NCI-H69 (cell line): ENCODE results near the gene CSNK1A1.
A peak's percentile ranks its signal among the peaks of the same experiment; 100 is the strongest.
"Not testable (repeated sequence)": the region's sequence is repeated elsewhere in the genome, so short reads cannot be mapped to it uniquely, and the experiment has no call there.

Source experiments
- DNase-seq: peaks from one replicate; lab custom pipeline; 2025; lab: John Stamatoyannopoulos, UW

The CSNK1A1 gene

DNA sequence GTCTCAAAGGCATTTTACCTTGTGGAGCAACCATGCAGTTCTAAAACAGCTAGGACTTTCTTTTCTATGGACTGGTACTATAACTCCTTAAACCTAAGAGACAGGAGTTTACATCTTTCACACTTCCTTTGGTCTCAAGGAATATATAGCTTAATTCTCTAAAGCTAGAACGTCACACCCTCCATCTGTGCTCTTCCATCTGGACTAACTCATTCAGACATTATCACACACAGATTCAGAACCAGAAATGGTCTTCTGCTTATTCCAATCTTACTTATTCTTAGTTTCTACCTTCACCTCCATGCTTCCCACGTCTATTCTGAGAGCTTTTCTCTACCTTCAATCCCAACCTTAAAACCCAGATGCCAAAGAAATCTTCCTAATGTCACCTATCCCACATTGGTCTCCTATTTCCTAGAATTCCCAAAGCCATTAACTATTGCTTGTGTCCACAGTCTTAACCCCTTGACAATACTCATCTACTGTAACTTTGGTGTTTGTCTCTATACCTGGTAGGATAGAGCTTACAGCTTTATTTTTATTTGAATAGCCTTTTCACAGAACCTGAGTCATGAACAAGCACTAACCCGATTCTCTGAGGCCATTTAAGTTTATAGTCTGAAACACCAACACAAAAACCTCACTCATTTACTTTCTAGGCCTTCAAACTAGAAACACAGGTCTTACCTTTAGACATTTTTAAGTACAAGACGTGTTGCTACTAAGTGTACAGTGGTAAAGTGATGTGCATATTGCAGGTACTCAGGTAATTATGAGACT, 22.8 kb downstream of the CSNK1A1 start:
- DNase-seq: no peak

DNA sequence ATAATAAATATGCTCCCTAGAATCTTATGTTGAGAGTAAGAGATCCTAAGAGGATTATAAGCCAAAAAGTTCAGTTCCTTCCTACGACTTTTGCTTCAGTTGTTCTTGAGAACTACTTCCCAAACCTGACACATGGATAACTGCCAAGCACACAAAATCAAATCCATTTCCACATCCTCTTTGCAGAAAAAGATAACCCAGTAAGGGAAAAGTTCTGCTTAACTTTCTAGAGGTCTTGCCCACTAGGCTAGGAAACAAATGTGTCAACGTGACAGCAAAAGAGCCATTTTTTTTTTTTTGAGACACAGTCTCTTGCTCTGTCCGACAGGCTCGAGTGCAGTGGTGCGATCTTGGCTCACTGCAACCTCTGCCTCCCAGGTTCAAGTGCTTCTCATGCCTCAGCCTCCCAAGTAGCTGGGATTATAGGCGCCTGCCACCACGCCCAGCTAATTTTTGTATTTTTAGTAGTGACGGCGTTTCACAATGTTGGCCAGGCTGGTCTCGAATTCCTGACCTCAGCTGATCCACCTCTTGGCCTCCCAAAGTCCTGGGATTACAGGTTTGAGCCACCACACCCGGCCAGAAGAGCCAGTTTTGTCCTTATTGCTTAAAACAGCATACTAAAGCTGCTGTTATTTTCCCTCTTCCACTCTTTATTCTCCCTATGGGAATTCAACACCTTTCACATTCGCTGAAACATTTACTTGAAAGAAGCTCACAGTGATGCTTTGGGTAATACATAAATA, 24.2 kb downstream of the CSNK1A1 start:
- no peak for DNase-seq

- DNase-seq: no peak
Observed at GRCh38 chr5:149521739-149522685, 29.2 kb downstream of the CSNK1A1 start.

GRCh38 chr5:149519601-149520000, 31.6 kb downstream of the CSNK1A1 start:
- no peak for DNase-seq

GRCh38 chr5:149518620-149519019, 32.6 kb downstream of the CSNK1A1 start:
- DNase-seq: no peak

DNA sequence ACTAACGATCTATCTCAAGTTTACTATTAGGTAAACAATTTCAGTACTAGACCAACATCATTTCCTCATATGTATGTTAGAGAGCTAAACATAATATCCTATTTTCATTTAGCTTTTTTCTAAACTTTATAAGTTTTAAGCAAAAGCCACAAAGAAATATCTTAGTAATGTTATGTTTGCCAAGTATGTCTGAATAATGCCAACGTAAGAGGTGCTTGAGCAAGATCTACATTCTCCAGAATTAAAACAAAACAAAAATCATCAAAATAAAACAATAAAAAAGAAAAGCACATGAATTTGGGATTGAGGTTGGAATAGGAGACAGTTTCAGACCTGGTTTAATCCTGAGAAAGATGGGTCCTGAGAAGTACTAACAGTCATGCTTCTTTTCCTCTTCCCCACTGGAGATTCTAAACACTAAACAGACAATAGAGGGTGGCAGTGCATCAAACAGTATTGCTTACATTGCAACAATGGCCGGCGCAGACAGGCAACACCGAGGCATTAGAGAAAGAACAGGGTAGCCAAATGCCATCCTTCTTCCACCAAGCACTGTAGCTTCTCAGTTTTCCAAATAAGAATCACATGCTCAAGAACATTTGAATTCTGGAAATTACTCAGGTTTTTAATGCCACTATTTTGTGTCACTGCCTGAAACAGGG, 33.6 kb downstream of the CSNK1A1 start:
- peak; percentile 22 for DNase-seq

DNA sequence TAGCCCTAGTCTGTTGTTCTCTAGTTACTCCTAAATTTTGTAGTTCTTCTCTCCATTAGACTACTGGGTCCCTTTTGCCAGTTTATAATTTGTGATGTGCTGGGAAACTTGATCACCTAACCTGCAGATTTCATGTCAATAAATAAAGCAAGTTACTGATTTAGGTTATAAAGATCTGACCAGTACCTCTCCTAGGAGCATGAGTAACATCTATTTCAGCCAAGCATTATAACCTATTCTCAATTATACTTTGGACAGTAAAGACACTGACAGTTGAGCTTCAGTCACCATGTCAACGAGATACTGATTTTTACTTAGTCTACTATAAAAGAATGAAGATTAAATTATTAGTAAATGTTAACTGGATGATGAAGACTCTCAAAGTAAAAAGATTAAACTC, 36.7 kb downstream of the CSNK1A1 start:
- DNase-seq: no peak

DNA sequence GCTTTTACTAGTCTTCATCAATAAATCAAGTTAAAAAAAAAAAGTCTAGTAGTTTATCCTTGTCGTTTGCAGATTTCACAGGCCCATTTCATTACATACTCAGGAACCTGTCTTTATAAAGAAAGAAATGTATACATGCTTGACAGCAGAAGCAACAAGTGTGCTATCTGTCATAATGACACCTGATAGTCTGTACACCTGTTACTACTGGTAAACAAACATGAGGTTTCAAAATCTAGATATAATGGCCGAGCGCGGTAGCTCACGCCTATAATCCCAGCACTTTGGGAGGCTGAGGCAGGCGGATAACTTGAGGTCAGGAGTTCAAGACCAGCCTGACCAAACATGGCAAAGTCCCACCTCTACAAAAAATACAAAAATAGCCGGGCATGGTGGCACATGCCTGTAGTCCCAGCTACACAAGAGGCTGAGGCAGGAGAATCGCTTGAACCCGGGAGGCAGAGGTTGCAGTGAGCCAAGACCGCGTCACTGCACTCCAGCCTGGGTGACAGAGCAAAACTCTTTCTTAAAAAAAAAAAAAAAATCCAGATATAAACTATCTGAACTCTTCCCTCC, 37.8 kb downstream of the CSNK1A1 start:
- not testable (repeated sequence) for DNase-seq

DNA sequence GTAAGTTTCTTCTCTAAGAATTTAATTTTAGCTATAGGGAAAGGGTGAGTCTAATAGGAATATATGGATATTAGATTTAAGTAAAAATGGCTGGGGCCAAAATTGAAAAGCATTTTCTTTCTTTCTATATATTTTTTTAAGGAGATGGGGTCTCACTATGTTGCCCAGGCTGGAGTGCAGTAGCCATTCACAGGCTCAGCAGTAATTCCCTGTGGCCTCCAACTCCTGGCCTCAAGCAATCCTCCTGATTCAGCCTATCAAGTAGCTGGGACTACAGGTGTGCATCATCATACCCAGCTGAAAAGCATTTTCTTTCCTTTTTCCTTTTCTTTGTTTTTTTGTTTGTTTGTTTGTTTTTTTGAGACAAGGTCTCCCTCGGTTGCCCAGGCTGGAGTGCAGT, 41.1 kb downstream of the CSNK1A1 start:
- DNase-seq: no peak

DNA sequence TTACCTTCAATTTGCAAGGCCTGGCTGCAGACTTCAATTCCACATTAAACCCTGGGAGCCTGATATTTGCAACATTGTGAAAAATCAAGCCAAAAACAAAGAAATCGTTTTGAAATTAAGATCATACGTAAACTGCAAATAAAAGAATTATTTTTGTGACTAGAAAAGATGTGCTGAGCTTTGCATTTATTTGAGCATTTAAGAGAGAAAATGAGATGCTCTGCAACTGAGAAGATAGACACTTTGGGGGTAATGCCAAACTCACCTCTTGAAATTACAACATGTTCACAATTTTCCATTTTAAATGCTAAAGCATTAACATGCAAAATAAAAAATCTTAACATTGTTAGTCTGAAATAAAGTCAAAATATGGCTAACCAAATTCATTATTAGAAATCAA, 46.6 kb downstream of the CSNK1A1 start:
- DNase-seq: no peak

DNA sequence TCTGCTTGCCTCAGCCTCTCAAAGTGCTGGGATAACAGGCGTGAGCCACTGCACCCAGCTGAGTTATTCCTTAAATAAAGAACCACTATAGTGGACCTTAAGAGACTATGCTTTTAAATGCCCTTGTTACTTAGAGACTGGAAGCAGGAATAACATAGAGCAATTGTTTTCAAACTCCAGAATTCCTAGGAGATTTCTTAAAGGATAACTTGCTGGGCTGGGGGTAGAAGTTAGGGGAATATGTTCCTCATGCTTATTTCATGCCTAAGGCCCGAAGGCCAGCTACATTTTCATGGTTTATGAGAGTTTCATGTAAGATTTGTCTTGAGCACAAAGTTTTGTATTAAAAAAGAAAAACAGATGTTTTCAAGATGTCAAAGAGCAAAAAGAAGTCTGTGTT, 48.2 kb downstream of the CSNK1A1 start:
- no peak for DNase-seq

GRCh38 chr5:149500922-149501582, 50.2 kb downstream of the CSNK1A1 start:
- DNase-seq: no peak

- no peak for DNase-seq
Observed at GRCh38 chr5:149498724-149499336, 52.4 kb downstream of the CSNK1A1 start.

DNA sequence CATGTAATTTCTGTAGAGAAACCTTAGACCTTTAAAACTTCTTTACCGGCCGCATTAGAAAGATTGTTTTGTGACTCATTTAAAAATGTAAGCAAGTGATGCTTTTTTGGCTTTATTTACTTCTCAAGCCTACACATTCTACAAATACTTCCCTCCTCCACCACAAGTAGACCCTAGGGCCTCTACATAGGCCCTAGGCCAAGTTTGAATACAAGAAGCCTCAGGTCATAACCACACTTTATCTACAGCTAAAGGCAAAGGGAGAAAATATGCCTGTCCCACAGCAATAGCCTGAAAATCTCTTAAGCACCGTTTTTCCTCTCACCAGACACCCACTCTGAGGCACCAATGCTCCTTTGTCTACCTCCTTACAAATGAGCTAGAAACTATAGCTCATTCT, 53.9 kb downstream of the CSNK1A1 start:
- no peak for DNase-seq

- DNase-seq: no peak
Observed at GRCh38 chr5:149496917-149497316, 54.3 kb downstream of the CSNK1A1 start.

- no peak for DNase-seq
Observed at GRCh38 chr5:149496166-149496565, 55.1 kb downstream of the CSNK1A1 start.

GRCh38 chr5:149495673-149496072, 55.6 kb downstream of the CSNK1A1 start:
- DNase-seq: no peak

- DNase-seq: no peak
Observed at GRCh38 chr5:149493316-149493715, 57.9 kb downstream of the CSNK1A1 start.

DNA sequence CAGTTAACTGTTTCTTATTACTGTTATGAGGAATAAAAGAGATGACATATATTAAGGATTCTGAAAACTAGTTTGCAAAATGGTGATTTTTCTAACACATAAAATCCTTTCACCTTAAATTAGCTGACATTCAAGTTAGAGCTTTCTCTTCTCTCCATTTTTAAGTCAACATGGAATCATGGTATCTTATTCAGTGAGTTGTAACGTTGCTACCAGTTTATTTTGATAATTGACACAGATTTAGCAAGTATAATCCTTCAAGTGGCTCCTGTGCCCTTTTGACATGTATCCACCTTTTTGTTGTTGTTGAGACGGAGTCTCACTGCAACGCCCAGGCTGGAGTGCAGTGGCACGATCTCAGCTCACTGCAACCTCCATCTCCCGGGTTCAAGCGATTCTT, 58.5 kb downstream of the CSNK1A1 start:
- DNase-seq: no peak
